HG02981 (cell line): ENCODE measurements around the gene TRIM9.

ENCODE experiments used
- ATAC-seq: cut with Tn5 transposase; IDR thresholded peaks from one replicate; pipeline ENCODE4 v1.9.1; 2021; ENCODE audit warnings: mild to moderate bottlenecking, moderate library complexity; ENCODE audit not compliant: unreplicated experiment

TRIM9 gene

GRCh38 chr14:50937325-50937724, 157.6 kb downstream of the TRIM9 start:
- no peak for ATAC-seq

GRCh38 chr14:50936882-50937281, 158.0 kb downstream of the TRIM9 start:
- no peak for ATAC-seq

- ATAC-seq: no peak
These were observed 158.9 kb downstream of the TRIM9 start for GRCh38 chr14:50936016-50936340.

- ATAC-seq: no peak
These were observed 159.5 kb downstream of the TRIM9 start for GRCh38 chr14:50935126-50936015.

GRCh38 chr14:50932592-50933495, 162.1 kb downstream of the TRIM9 start:
- no peak for ATAC-seq

- ATAC-seq: no peak
These were observed 162.7 kb downstream of the TRIM9 start for GRCh38 chr14:50932156-50932555.

- ATAC-seq: no peak
These were observed 163.3 kb downstream of the TRIM9 start for GRCh38 chr14:50931559-50931958.

GRCh38 chr14:50929506-50929905, 165.4 kb downstream of the TRIM9 start:
- ATAC-seq: no peak

GRCh38 chr14:50928002-50928635, 166.8 kb downstream of the TRIM9 start:
- ATAC-seq: no peak

- ATAC-seq: no peak
These were observed 168.0 kb downstream of the TRIM9 start for GRCh38 chr14:50926851-50927386.
